Stimulated activated naive CD4-positive, alpha-beta T cell (primary cell): ENCODE measurements around the gene PIP4K2B.
"Not testable (repeated sequence)": the region's sequence is repeated elsewhere in the genome, so short reads cannot be mapped to it uniquely, and the experiment has no call there.

ENCODE experiments used
- DNase-seq, 6 experiments: peaks; one replicate each; lab custom pipeline; 2025; lab: John Stamatoyannopoulos, UW

PIP4K2B gene

DNA sequence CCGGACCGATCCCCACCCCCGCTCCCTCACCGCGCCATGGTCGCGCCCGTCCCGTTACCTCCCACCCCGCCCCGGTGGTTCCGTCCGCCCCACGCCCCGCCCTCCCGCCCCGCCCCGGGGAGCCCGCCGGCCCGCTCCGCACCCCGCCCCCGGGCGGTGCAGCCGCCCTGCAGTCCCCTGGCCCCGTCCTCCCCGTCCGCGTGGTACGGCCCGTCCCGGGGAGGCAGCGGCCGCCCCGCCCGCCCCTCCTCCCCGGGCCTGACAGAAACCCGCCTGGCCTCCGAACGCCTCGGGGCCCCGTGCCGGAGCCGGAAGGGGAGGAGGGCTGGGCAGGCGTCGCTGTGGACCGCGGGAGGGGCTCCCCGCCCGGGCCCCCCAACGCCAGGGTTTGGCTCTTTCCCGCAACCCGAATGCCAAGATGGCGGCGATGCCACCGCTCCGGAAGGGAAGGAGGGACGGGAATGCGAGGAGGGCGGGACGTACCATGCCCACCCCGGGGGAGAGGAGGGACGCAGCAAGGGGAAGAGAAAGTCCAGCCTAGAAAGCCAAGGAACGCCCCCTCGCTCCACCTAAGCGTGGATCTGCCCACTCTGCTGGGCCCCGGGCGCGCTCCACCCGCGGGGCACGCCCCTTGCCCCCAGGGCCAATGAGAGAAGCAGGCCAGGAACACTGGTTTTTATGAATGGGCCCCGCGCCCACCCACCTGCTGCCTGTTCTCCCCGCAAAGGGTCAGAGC lies at the start of gene PIP4K2B:
PIP4K2B (minus strand) TSS at position 56 of the 736 bp plus-strand sequence. CDS start 132 bp downstream, outside the sequence.
- peak; percentile 62 to 90 (median 85) for DNase-seq

DNA sequence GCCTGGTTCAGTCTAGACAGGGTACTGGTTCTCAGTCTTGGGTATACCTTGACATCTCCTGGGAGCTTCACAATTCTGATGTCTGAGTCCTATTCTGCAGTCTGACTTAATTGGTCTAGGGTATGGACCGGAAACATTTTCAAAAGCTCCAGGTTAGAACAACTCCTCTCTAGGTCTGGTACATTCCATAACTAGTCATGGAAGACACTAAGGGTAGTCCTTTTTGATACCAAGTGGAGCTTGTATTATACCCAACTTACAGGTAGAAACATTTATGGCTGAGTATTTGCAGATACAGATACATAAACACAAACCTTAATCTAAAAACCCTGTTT lies 49.2 kb upstream of the PIP4K2B start:
- DNase-seq, result no peak

DNA sequence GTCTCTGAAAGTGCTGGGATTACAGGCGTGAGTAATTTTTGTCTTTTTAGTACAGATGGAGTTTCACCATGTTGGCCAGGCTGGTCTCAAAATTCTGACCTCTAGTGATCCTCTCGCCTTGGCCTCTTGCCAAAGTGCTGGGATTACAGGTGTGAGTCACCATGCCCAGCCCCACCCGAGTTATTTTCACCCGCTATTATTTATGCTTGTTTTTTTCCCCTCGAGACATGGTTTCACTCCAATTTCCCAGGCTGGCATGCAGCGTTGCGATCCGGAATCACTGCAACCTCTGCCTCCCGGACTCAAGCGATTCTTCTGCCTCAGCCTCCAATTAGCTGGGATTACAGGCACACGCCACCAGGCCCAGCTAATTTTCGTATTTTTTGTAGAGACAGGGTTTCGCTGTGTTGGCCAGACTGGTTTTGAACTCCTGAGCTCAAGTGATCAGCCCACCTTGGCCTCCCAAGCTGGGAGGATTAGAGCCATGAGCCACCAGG lies 45.0 kb upstream of the PIP4K2B start:
- DNase-seq, result no peak

- DNase-seq, result peak in 2 of 6 experiments; percentile 17 to 29
Measured at GRCh38 chr17:38825762-38826247, 26.4 kb upstream of the PIP4K2B start.

DNA sequence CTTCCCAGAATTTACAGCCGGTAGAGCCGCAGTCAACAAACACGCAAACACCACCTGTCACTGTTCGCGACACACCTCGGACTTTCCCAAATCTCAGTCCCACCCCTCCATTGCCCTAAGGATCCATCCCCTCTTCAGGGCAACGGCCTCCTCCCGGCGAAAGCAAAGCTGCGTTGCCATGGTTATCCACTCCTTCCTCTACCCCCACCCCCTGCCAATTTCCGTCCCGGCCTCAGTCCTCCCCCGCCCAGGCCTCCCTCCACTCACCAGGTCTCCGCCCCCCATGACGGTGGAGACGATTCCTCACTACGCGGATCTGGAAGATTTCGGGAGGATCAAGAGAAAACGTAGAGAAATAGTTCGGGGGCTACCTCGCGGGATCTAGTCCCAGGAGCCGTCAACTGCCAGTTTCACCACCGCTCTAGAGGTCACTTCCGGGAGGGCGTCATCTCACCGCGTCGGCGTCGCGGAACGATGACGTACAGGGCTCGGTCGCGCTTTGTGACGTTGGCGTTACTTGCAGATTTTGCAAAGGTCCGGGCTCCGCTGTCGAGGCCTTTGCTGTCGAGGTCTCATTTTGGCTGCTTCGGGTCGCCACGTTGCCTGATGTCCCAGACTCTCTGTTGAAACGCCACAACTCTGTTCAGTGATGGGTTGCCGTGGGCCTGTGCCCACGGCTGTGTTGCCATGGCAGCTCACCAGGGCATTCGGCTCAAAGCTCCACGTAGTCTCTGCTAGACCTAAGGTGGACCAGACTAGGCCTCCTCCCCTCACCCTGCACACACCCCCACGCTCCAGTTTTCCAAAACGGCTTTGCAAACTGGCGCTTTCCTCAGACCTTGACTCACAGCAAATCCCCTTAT lies 25.8 kb upstream of the PIP4K2B start, which contains the start of gene CWC25:
CWC25 (minus strand) TSS at position 423 of the 863 bp plus-strand sequence; CDS start at position 285, 138 bp downstream.
- peak; percentile 90 to 99 (median 94) for DNase-seq

DNA sequence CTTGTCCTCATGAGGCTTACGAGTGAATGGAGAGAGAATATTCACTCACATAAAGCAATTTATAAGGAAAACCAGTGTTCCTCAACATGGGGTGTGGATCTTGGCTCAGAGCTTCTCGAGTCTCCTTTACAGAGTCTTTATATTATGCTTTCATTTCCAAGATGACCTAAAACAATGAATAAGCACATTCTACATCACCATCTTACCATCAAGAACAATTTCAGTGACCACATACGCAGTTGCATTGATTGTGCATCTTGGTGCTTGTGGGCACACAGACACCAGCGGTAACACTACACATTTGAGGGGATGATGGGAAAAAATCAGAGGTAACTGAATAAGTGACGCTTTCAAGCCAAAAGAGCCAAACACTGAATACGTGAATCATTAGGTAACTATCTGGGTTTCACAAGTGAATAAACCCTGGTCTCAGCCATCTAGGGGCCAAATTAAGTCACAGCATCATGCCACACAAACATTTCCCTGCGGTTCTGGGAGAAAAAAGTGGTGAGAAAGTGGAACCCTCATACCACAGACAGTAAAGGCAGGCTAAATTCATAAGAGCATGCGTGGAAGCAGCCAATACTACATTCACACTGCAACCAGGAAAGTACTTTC lies 16.3 kb upstream of the PIP4K2B start:
- no peak for DNase-seq

DNA sequence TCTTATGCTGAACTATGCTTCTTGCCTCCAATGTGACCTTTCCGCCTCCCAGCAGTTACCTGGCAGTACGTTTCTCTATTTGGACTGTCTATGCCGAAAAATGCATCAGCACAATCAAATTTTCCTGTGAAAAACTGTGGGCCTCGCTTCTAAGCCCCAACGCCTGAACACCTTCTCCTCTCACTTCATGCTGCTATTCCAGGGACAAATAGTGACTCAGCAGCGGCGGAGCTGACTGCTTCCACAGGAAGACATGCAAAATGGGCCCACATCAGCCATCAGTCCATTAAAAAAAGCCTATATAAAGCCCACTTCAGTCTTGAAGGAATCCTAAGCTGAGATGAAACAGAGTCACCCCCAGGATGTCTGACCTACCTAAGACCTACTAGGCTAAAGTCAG lies 10.5 kb upstream of the PIP4K2B start:
- no peak for DNase-seq

DNA sequence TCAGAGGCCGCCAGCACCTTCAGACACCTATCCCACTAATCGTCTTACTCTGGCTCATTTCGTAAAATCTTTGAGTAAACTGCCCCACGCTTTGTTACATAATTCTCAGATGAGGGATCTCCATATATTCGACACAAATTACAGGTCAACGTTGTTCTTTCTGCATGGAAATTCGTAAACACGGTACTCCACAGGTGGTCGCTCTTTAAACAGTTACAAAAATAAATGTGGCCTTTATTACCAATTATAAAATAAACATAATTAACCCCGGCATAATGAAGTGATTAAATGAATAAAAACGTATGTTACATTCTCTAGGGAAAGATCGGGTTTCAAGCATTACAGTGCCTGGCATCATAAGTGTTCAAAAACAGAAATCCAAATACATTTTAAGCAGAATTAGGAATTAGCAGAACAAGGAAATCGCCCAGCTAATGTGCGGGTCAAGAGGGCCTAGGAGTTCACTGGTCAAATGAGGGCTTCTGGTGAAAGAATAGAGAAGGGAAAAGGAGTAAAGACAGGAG lies 943 bp upstream of the PIP4K2B start:
- DNase-seq, result no peak

GRCh38 chr17:38798614-38799500 lies 499 bp downstream of the PIP4K2B start:
- peak in 5 of 6 experiments; percentile 34 to 73 (median 51) for DNase-seq

DNA sequence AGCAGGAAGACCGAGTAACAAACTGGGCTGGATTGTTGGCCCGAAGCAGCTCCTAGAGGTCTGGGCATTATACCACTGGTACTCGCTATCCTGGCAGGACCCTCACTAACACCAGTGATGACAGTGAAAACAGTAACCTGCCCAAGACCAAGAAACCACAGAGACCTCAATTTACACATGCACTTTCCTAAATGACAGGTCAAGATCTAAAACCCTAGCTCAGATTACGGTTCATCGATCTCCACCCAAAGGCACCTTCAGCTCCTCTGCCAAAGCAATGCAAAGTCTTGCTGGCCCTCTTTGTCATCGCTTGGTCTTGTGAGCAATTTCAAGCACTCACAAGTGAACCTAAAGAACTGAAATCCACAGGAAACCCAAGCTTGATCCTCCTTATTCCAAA lies 1.5 kb downstream of the PIP4K2B start:
- no peak for DNase-seq

DNA sequence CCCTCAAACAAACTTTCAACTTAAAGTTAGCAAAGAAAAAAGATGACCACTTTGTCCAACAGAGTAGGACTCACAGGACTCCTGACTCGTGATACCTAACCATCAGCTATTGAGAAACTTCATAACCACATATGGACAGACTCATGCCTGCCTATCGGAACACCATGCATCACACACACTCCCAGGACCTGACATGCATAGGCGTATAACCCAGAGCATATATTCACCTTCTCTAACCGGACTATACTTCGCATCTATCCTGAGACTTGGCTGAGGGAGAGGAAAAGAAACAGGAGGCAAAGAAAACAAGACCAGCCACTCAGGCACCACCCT lies 2.2 kb downstream of the PIP4K2B start:
- no peak for DNase-seq

DNA sequence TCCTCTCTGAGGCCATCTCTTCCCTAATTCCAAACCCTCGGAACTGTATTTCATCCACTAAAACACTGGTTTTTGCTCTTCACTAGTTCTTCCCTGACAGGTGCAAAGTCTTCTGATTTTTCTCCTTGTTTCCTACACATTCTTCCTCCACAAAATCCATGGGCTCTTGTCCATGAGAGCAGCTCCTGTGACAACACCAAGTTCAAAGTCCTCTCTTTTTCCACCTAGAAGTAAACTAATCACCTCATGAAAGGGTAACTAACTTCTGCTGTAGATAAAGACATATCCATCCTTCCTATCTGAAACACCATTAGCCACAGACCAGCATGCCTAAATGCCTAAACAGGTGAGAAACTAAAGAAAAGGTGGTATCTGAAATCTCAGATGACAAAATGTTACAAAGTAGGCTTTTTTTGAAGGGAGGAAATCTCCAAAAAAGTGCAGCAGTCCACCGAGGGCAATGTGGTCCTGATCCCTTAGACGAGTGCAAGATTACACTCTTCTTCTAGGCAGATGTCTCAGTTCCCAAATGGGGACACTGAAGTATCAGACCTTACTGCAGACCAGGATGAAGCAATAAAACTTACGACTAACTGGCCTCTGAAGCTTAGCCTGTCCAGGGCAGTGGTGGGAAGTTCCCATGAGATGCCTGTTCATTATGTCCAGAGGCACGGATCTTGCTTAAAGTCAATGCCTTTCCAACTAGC lies 2.8 kb downstream of the PIP4K2B start:
- DNase-seq, result no peak

DNA sequence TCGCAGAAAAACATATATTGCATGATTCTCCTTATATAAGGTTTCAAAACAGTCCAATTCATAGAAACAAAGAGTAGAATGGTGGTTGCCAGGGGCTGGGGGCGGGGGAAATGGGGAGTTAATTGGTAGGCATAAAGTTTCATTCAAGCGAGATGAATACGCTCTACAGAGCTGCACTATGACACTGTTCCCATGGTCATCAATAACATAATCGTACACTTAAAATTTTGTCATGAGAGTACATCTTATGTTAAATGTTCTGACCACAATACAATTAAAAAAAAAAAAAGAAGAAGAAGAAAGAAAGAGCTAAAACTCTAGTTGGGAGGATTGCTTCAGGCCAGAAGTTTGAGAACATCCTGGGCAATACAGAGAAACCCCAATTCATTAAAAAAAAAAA lies 5.1 kb downstream of the PIP4K2B start:
- no peak for DNase-seq

DNA sequence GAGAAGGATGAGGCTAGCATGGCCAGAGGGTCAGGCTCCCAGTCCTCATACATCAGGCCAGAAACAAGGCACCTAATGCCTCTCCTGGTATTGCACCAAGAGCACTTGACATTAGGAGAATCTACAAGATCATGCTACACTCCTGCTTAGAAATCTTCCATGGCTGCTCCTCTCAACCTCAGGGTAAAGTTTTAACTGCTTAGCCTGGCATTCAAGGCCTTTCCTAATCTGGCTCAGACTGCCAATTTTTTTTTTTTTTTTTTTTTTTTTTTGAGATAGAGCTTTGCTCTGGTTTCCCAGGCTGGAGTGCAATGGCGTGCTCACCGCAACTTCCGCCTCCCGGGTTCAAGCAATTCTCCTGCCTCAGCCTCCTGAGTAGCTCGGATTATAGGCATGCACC lies 8.2 kb downstream of the PIP4K2B start:
- no peak for DNase-seq

- not testable (repeated sequence) for DNase-seq
Measured at GRCh38 chr17:38790148-38790707, 9.1 kb downstream of the PIP4K2B start.

- DNase-seq, result no peak
Measured at GRCh38 chr17:38789185-38789584, 10.2 kb downstream of the PIP4K2B start.

DNA sequence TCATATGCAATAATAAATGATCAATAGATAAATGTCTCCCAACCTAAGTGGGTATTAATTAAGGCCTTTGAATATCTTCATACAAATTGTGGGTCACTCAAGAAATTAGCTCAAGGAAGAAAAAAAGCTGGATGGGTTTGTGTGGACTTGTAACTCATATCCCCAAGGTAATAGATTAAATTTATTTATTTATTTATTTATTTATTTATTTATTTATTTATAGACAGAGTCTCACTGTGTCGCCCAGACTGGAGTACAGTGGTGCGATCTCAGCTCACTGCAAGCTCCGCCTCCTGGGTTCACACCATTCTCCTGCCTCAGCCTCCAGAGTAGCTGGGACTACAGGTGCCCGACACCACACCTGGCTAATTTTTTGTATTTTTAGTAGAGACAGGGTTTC lies 11.4 kb downstream of the PIP4K2B start:
- DNase-seq, result not testable (repeated sequence)

GRCh38 chr17:38786372-38786771 lies 13.0 kb downstream of the PIP4K2B start:
- no peak for DNase-seq

DNA sequence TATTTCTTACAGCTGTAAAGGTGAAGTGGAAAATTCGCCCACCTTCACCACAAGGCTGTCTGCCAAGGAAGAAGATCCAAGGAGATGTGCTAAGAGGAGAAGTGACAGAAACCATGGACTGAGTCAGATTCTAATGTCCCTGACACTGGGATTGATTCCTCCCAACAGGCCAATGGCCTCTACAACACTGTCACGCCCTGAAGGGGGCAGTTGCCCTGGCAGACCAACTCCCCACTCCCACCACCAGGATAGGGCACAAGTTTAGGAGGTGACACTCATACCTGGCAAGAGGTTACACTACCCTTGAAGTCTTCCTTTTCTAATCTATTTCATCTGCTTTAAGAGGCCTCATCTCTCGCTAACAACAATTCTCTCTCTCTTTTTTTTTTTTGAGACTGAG lies 16.1 kb downstream of the PIP4K2B start:
- DNase-seq, result no peak
